HepG2 (cell line): Measurements from ENCODE around the gene TBC1D1. TPM values are rescaled to one million over a fixed set of nuclear protein-coding genes. Genes with fewer than 3 reads are reported as not detected.
A peak's percentile ranks its signal among the peaks of the same experiment; 100 is the strongest.

Experiments
- AHDC1 ChIP-seq: sonication (generic); formaldehyde crosslinking; IDR thresholded peaks from 2 replicates; pipeline ENCODE4 v1.5.1; 2020; ENCODE audit warnings: mild to moderate bottlenecking, missing genetic modification reagents, borderline replicate concordance
- CAMTA2 ChIP-seq: sonication (generic); formaldehyde crosslinking; IDR thresholded peaks from 2 replicates; pipeline ENCODE4 v1.4.0; 2020; ENCODE audit warnings: mild to moderate bottlenecking, missing genetic modification reagents, borderline replicate concordance
- CREM ChIP-seq, 2 experiments: sonication (generic) in 1 of 2; formaldehyde crosslinking in 1 of 2; IDR thresholded peaks; 2 replicates each; pipeline versions ENCODE4 v1.4.0 to v1.6.1; 2016 to 2020; ENCODE audit warnings: antibody characterized with exemption in 1 of 2, mild to moderate bottlenecking in 1 of 2, missing genetic modification reagents in 1 of 2
- CSRNP1 ChIP-seq: sonication (generic); formaldehyde crosslinking; IDR thresholded peaks from 2 replicates; pipeline ENCODE4 v1.8.1; 2023; ENCODE audit warnings: mild to moderate bottlenecking, missing genetic modification reagents
- GFI1 ChIP-seq: sonication (generic); formaldehyde crosslinking; IDR thresholded peaks from 2 replicates; pipeline ENCODE4 v1.5.0; 2020; ENCODE audit warnings: missing genetic modification reagents, mild to moderate bottlenecking, borderline replicate concordance
- KDM4B ChIP-seq: sonication (generic); formaldehyde crosslinking; IDR thresholded peaks from 2 replicates; pipeline ENCODE4 v1.4.0; 2020; ENCODE audit warnings: missing genetic modification reagents
- MAFF ChIP-seq: IDR thresholded peaks from 2 replicates; pipeline ENCODE4 v1.6.1; 2011; ENCODE audit warnings: low read depth, low read length, improper control_type of control experiment
- PCBP2 ChIP-seq: fragments of 200-400 bp; formaldehyde crosslinking; optimal IDR thresholded peaks from 2 replicates; pipeline ENCODE3; 2018; ENCODE audit warnings: low read length, low read depth; ENCODE audit not compliant: poor library complexity, severe bottlenecking
- POLR2G ChIP-seq: fragments of 200-400 bp; formaldehyde crosslinking; IDR thresholded peaks from 2 replicates; pipeline ENCODE4 v1.6.1; 2018; ENCODE audit warnings: mild to moderate bottlenecking, low read depth, low read length, moderate library complexity
- ZFP36 ChIP-seq: fragments of 150-350 bp; IDR thresholded peaks from 2 replicates; pipeline ENCODE4 v1.6.1; 2018; ENCODE audit warnings: borderline replicate concordance, low read length, low read depth; ENCODE audit not compliant: partially characterized antibody
- polyA plus RNA-seq, 8 experiments: library from polyadenylated mRNA; depleted of rRNA in 3 of 8; stranded (reverse) in 7 of 8; unstranded in 1 of 8; fragments of >200 nt; fragmentation: Illumina TruSeq in 4 of 8; extraction: Trizol in 4 of 8; gene quantifications; 2 replicates each; pipeline versions ENCODE4 v1.2.1 to v1.2.3, GENCODE V29; 2011 to 2016; ENCODE audit warnings: low read depth in 4 of 8, missing spikeins in 1 of 8, mixed read lengths in 1 of 8; ENCODE audit not compliant: insufficient read depth in 1 of 8
- total RNA-seq, 5 experiments: library from RNA; depleted of rRNA; stranded (reverse); fragments of >200 nt; fragmentation: Illumina TruSeq; extraction: Trizol; gene quantifications; 2 replicates each; pipeline ENCODE4 v1.2.3, GENCODE V29; 2016; ENCODE audit warnings: low read depth in 1 of 5

TBC1D1 gene
- total and polyA plus RNA-seq, 2 of the 13 experiments (the other 11 are each of a cell fraction or from before 2014, with no cell fraction given): 37.3 to 62.8 TPM

- TF ChIP-seq AHDC1 (CRISPR knock-in tag) (no peak), POLR2G (0 out of 2 replicates have a peak, but pooled peaks have one; percentile 6), CAMTA2 (CRISPR knock-in tag) (no peak), CREM (IDR thresholded peaks at IDR 0.05) (no peak), CREM (CRISPR knock-in tag; IDR thresholded peaks at IDR 0.05) (no peak), GFI1 (CRISPR knock-in tag) (0 out of 2 replicates have a peak, but pooled peaks have one; percentile 4), CSRNP1 (CRISPR knock-in tag) (no peak), ZFP36 (no peak), MAFF (0 out of 2 replicates have a peak, but pooled peaks have one; percentile 24), PCBP2 (no peak), KDM4B (CRISPR knock-in tag) (no peak)
Measured at GRCh38 chr4:38129460-38130227, 238.8 kb downstream of the TBC1D1 start (continued).
